Measurements from ENCODE around the gene ASB16.

GRCh38 chr17:44212507-44213402 lies 42.3 kb downstream of the ASB16 start:
- no peak for TF ChIP-seq ZNF274 (IDR thresholded peaks at IDR 0.05; ENCODE audit: low read depth, low read length)
- no peak for TF ChIP-seq YY1 (IDR thresholded peaks at IDR 0.05; ENCODE audit: insufficient read depth, insufficient read length)
- no peak for TF ChIP-seq SUZ12 (IDR thresholded peaks at IDR 0.05; ENCODE audit: extremely low read depth, insufficient read depth, insufficient read length)

All from NT2/D1 (cell line).